ENCODE results near the gene RPS27L. TPM values are rescaled to one million over a fixed set of nuclear protein-coding genes. Genes with fewer than 3 reads are reported as not detected.

RPS27L gene
- total RNA-seq, 1 experiment from 2014 or later, result 133 TPM

DNA sequence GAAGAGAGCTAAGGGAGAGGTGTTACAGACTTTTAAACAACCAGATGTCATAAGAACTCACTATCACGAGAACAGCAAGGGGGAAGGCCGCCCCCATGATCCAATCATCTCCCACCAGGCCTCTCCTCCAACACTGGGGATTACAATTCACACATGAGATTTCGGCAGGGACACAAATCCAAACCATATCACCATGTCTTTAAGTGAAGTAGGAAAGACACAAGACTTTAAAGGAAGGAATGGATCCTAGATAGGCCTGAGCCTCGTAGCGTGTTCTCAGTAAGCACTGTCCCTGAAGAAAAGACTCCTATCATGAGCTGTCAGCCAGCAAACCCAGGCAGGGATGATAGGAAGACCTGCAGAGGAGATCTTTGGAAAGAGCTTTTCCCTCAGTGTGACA, 15.1 kb upstream of the RPS27L start:
- TF ChIP-seq, protein P1, sequence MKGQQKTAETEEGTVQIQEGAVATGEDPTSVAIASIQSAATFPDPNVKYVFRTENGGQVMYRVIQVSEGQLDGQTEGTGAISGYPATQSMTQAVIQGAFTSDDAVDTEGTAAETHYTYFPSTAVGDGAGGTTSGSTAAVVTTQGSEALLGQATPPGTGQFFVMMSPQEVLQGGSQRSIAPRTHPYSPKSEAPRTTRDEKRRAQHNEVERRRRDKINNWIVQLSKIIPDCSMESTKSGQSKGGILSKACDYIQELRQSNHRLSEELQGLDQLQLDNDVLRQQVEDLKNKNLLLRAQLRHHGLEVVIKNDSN (CRISPR knock-in tag; IDR thresholded peaks at IDR 0.05), result no peak
- TF ChIP-seq, protein P2, sequence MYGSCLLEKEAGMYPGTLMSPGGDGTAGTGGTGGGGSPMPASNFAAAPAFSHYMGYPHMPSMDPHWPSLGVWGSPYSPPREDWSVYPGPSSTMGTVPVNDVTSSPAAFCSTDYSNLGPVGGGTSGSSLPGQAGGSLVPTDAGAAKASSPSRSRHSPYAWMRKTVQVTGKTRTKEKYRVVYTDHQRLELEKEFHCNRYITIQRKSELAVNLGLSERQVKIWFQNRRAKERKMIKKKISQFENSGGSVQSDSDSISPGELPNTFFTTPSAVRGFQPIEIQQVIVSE (CRISPR knock-in tag; IDR thresholded peaks at IDR 0.05; ENCODE audit: borderline replicate concordance), result no peak
- TF ChIP-seq, protein P3, sequence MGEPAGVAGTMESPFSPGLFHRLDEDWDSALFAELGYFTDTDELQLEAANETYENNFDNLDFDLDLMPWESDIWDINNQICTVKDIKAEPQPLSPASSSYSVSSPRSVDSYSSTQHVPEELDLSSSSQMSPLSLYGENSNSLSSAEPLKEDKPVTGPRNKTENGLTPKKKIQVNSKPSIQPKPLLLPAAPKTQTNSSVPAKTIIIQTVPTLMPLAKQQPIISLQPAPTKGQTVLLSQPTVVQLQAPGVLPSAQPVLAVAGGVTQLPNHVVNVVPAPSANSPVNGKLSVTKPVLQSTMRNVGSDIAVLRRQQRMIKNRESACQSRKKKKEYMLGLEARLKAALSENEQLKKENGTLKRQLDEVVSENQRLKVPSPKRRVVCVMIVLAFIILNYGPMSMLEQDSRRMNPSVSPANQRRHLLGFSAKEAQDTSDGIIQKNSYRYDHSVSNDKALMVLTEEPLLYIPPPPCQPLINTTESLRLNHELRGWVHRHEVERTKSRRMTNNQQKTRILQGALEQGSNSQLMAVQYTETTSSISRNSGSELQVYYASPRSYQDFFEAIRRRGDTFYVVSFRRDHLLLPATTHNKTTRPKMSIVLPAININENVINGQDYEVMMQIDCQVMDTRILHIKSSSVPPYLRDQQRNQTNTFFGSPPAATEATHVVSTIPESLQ (CRISPR knock-in tag; IDR thresholded peaks at IDR 0.05), result no peak
- TF ChIP-seq, protein P4, sequence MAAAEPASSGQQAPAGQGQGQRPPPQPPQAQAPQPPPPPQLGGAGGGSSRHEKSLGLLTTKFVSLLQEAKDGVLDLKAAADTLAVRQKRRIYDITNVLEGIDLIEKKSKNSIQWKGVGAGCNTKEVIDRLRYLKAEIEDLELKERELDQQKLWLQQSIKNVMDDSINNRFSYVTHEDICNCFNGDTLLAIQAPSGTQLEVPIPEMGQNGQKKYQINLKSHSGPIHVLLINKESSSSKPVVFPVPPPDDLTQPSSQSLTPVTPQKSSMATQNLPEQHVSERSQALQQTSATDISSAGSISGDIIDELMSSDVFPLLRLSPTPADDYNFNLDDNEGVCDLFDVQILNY (CRISPR knock-in tag; IDR thresholded peaks at IDR 0.05), result no peak
- TF ChIP-seq, protein P5, sequence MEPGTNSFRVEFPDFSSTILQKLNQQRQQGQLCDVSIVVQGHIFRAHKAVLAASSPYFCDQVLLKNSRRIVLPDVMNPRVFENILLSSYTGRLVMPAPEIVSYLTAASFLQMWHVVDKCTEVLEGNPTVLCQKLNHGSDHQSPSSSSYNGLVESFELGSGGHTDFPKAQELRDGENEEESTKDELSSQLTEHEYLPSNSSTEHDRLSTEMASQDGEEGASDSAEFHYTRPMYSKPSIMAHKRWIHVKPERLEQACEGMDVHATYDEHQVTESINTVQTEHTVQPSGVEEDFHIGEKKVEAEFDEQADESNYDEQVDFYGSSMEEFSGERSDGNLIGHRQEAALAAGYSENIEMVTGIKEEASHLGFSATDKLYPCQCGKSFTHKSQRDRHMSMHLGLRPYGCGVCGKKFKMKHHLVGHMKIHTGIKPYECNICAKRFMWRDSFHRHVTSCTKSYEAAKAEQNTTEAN (CRISPR knock-in tag; IDR thresholded peaks at IDR 0.05), result no peak
- TF ChIP-seq, protein P6, sequence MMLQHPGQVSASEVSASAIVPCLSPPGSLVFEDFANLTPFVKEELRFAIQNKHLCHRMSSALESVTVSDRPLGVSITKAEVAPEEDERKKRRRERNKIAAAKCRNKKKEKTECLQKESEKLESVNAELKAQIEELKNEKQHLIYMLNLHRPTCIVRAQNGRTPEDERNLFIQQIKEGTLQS (CRISPR knock-in tag; conservative IDR thresholded peaks at IDR 0.05), result no peak
- no peak for TF ChIP-seq NR1H2 (CRISPR knock-in tag; IDR thresholded peaks at IDR 0.05)
- TF ChIP-seq, protein P7, sequence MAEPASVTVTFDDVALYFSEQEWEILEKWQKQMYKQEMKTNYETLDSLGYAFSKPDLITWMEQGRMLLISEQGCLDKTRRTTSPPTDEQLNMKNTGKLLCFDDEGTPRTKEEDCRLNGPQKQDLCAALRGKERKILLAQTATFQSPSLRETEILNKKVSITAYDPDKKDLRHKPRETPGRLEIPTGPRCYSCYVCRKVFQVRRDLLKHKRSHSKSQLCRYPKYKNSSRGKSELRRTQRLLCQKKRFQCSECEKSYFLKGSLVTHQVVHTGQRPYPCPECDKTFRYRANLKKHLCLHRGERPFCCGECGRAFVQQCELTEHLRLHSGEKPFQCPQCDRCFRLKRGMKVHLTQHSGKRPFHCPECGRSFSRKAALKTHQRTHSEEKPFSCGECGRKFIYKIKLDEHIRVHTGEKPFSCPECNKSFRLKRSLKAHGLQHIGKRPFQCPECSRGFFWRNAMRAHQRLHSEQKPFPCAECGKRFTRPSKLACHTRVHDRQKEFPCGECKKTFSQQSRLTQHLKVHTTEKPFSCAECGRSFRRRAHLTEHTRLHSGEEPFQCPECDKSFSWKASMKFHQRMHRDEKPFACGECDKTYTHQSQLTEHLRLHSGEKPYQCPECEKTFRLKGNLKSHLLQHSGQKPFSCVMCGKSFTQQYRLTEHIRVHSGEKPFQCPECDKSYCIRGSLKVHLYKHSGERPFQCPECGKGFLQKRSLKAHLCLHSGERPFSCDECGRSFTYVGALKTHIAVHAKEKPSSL (CRISPR knock-in tag; conservative IDR thresholded peaks at IDR 0.05), result no peak
- TF ChIP-seq, protein P8, sequence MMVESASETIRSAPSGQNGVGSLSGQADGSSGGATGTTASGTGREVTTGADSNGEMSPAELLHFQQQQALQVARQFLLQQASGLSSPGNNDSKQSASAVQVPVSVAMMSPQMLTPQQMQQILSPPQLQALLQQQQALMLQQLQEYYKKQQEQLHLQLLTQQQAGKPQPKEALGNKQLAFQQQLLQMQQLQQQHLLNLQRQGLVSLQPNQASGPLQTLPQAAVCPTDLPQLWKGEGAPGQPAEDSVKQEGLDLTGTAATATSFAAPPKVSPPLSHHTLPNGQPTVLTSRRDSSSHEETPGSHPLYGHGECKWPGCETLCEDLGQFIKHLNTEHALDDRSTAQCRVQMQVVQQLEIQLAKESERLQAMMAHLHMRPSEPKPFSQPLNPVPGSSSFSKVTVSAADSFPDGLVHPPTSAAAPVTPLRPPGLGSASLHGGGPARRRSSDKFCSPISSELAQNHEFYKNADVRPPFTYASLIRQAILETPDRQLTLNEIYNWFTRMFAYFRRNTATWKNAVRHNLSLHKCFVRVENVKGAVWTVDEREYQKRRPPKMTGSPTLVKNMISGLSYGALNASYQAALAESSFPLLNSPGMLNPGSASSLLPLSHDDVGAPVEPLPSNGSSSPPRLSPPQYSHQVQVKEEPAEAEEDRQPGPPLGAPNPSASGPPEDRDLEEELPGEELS (CRISPR knock-in tag; IDR thresholded peaks at IDR 0.05), result no peak
- H3K36me3 Mint-ChIP-seq, result no peaks in the 10 kb centered on the region
- DNase-seq (ENCODE audit: low spot score), result no peak
- no peak overlapping the region for H3K4me3 Mint-ChIP-seq
- H3K4me1 Mint-ChIP-seq, result peaks cover 11% of the 10 kb centered on the region
- ChIA-PET CTCF (interaction anchor here (1.0 kb wide), 1 partner anchor 15 kb away, joined by 4 read pairs; the partner anchor contains the start of gene RPS27L), POLR2A (no interaction called here)
- ATAC-seq, result no peak
- H3K9me3 Mint-ChIP-seq, result no peaks in the 10 kb centered on the region
- H3K27me3 Mint-ChIP-seq (ENCODE audit: low read depth), result no peaks in the 10 kb centered on the region
- H3K27ac Mint-ChIP-seq, result no peak overlapping the region

- no peak for DNase-seq (ENCODE audit: low spot score)
- TF ChIP-seq, protein P9, sequence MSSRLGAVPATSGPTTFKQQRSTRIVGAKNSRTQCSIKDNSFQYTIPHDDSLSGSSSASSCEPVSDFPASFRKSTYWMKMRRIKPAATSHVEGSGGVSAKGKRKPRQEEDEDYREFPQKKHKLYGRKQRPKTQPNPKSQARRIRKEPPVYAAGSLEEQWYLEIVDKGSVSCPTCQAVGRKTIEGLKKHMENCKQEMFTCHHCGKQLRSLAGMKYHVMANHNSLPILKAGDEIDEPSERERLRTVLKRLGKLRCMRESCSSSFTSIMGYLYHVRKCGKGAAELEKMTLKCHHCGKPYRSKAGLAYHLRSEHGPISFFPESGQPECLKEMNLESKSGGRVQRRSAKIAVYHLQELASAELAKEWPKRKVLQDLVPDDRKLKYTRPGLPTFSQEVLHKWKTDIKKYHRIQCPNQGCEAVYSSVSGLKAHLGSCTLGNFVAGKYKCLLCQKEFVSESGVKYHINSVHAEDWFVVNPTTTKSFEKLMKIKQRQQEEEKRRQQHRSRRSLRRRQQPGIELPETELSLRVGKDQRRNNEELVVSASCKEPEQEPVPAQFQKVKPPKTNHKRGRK (CRISPR knock-in tag; IDR thresholded peaks at IDR 0.05; ENCODE audit: borderline replicate concordance), result no peak
- no peak for TF ChIP-seq IRF2 (CRISPR knock-in tag; IDR thresholded peaks at IDR 0.05; ENCODE audit: borderline replicate concordance, low read depth)
- no peak for TF ChIP-seq TEAD1 (CRISPR knock-in tag; IDR thresholded peaks at IDR 0.05)
- TF ChIP-seq AR (CRISPR knock-in tag; IDR thresholded peaks at IDR 0.05), result no peak
- TF ChIP-seq SP1 (CRISPR knock-in tag; conservative IDR thresholded peaks at IDR 0.05), result no peak
- TF ChIP-seq, protein P2 (CRISPR knock-in tag; IDR thresholded peaks at IDR 0.05; ENCODE audit: borderline replicate concordance), result no peak
- no peak for TF ChIP-seq JAZF1 (CRISPR knock-in tag; IDR thresholded peaks at IDR 0.05)
- no peak for TF ChIP-seq GTF2I (CRISPR knock-in tag; conservative IDR thresholded peaks at IDR 0.05)
These were observed 12.5 kb upstream of the RPS27L start for GRCh38 chr15:63169788-63170187.

More at GRCh38 chr15:63169788-63170187, 12.5 kb upstream of the RPS27L start:
- no peak for ATAC-seq
- Mint-ChIP-seq H3K27ac (no peak overlapping the region), H3K27me3 (ENCODE audit: low read depth) (no peaks in the 10 kb centered on the region), H3K9me3 (no peaks in the 10 kb centered on the region), H3K4me3 (no peak overlapping the region), H3K36me3 (no peaks in the 10 kb centered on the region), H3K4me1 (peaks cover 19% of the 10 kb centered on the region)
- CTCF ChIA-PET, result no interaction called here
- POLR2A ChIA-PET, result no interaction called here
